Measurements from ENCODE around the gene SUV39H1.
A peak's percentile ranks its signal among the peaks of the same experiment; 100 is the strongest.
"Not testable (repeated sequence)": the region's sequence is repeated elsewhere in the genome, so short reads cannot be mapped to it uniquely, and the experiment has no call there.

SUV39H1 gene
- total RNA-seq: 5.6 to 8.4 (median 7.1) reads per million in 4 donors

GRCh38 chrX:48696301-48696908, at the start of gene SUV39H1:
TSS of gene SUV39H1 (plus strand) at chrX:48696734. CDS start at chrX:48696785, 51 bp downstream.
- DNase-seq: peak; percentile 76 to 93 (median 79)

GRCh38 chrX:48648336-48648751, 48.2 kb upstream of the SUV39H1 start:
- peak in 4 of 5 donors; percentile 15 to 44 (median 21) for DNase-seq

- no peak for DNase-seq
Observed at GRCh38 chrX:48649102-48649501, 47.4 kb upstream of the SUV39H1 start.

GRCh38 chrX:48652055-48652579, 44.4 kb upstream of the SUV39H1 start:
- not testable (repeated sequence) for DNase-seq

GRCh38 chrX:48654746-48655145, 41.8 kb upstream of the SUV39H1 start:
- not testable (repeated sequence) for DNase-seq

GRCh38 chrX:48659686-48660085, 36.8 kb upstream of the SUV39H1 start:
- not testable (repeated sequence) for DNase-seq

- DNase-seq: no peak
Observed at GRCh38 chrX:48663241-48663640, 33.3 kb upstream of the SUV39H1 start.

- no peak for DNase-seq
Observed at GRCh38 chrX:48664156-48664555, 32.4 kb upstream of the SUV39H1 start.

GRCh38 chrX:48665991-48666390, 30.5 kb upstream of the SUV39H1 start:
- no peak for DNase-seq

- no peak for DNase-seq
Observed at GRCh38 chrX:48666649-48667048, 29.9 kb upstream of the SUV39H1 start.

- no peak for DNase-seq
Observed at GRCh38 chrX:48667509-48667908, 29.0 kb upstream of the SUV39H1 start.

- DNase-seq: not testable (repeated sequence)
Observed at GRCh38 chrX:48668187-48668586, 28.3 kb upstream of the SUV39H1 start.

- DNase-seq: peak; percentile 79 to 94 (median 83)
Observed at GRCh38 chrX:48676106-48676892, 20.2 kb upstream of the SUV39H1 start.

- DNase-seq: peak in 2 of 5 donors; percentile 6 to 20
Observed at GRCh38 chrX:48676893-48677270, 19.7 kb upstream of the SUV39H1 start.

GRCh38 chrX:48677516-48677915, 19.0 kb upstream of the SUV39H1 start:
- DNase-seq: no peak

GRCh38 chrX:48680467-48680866, 16.1 kb upstream of the SUV39H1 start:
- peak in 1 of 5 donors; percentile 50 for DNase-seq

- DNase-seq: not testable (repeated sequence)
Observed at GRCh38 chrX:48680925-48681324, 15.6 kb upstream of the SUV39H1 start.

- no peak for DNase-seq
Observed at GRCh38 chrX:48681539-48682183, 14.9 kb upstream of the SUV39H1 start.

- DNase-seq: not testable (repeated sequence)
Observed at GRCh38 chrX:48682795-48683194, 13.7 kb upstream of the SUV39H1 start.

GRCh38 chrX:48683411-48683982, 13.0 kb upstream of the SUV39H1 start, which contains the start of gene WAS:
TSS of gene WAS (plus strand) at chrX:48683799. CDS start at chrX:48683854, 55 bp downstream.
- peak in 3 of 5 donors; percentile 10 to 82 (median 14) for DNase-seq

- no peak for DNase-seq
Observed at GRCh38 chrX:48684134-48684533, 12.4 kb upstream of the SUV39H1 start.

GRCh38 chrX:48685416-48685815, 11.1 kb upstream of the SUV39H1 start:
- no peak for DNase-seq
